ENCODE measurements around the gene CLCC1. TPM values are rescaled to one million over a fixed set of nuclear protein-coding genes. Genes with fewer than 3 reads are reported as not detected.
"Not testable (repeated sequence)": the region's sequence is repeated elsewhere in the genome, so short reads cannot be mapped to it uniquely, and the experiment has no call there.

Gene CLCC1
- total and polyA plus RNA-seq, 8 donors, result 35.4 to 59.2 (median 50.2) TPM

GRCh38 chr1:108933944-108934343 lies 29.3 kb downstream of the CLCC1 start:
- no peak overlapping the region for H3K4me3 ChIP-seq
- H3K27me3 ChIP-seq, result no peaks in the 10 kb centered on the region
- peaks cover 0 to 98% of the 10 kb centered on the region in 2 donors for H3K36me3 ChIP-seq
- intact Hi-C loops (cut with DNase I), result no loop called here
- ATAC-seq (no peak), DNase-seq (no peak)
- no peaks in the 10 kb centered on the region for H3K9me3 ChIP-seq
- no peak overlapping the region for H3K27ac ChIP-seq
- TF ChIP-seq, protein P1, sequence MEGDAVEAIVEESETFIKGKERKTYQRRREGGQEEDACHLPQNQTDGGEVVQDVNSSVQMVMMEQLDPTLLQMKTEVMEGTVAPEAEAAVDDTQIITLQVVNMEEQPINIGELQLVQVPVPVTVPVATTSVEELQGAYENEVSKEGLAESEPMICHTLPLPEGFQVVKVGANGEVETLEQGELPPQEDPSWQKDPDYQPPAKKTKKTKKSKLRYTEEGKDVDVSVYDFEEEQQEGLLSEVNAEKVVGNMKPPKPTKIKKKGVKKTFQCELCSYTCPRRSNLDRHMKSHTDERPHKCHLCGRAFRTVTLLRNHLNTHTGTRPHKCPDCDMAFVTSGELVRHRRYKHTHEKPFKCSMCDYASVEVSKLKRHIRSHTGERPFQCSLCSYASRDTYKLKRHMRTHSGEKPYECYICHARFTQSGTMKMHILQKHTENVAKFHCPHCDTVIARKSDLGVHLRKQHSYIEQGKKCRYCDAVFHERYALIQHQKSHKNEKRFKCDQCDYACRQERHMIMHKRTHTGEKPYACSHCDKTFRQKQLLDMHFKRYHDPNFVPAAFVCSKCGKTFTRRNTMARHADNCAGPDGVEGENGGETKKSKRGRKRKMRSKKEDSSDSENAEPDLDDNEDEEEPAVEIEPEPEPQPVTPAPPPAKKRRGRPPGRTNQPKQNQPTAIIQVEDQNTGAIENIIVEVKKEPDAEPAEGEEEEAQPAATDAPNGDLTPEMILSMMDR (IDR thresholded peaks at IDR 0.05), result no peak
- H3K4me1 ChIP-seq, result no peaks in the 10 kb centered on the region

- ATAC-seq; intact Hi-C loops (cut with DNase I): not testable (repeated sequence)
- H3K36me3 ChIP-seq, result peaks cover 0 to 100% of the 10 kb centered on the region in 2 donors
Measured at GRCh38 chr1:108927565-108927964, 35.7 kb downstream of the CLCC1 start.

GRCh38 chr1:108925920-108926319 lies 37.4 kb downstream of the CLCC1 start:
- H3K4me1 ChIP-seq, result no peaks in the 10 kb centered on the region
- ATAC-seq (no peak), DNase-seq (no peak)
- H3K27me3 ChIP-seq, result no peaks in the 10 kb centered on the region
- H3K27ac ChIP-seq, result no peak overlapping the region
- peaks cover 0 to 88% of the 10 kb centered on the region in 2 donors for H3K36me3 ChIP-seq
- H3K9me3 ChIP-seq, result no peaks in the 10 kb centered on the region
- H3K4me3 ChIP-seq, result no peak overlapping the region
- intact Hi-C loops (cut with DNase I), result no loop called here
- TF ChIP-seq, protein P1 (IDR thresholded peaks at IDR 0.05), result no peak

More at GRCh38 chr1:108927565-108927964, 35.7 kb downstream of the CLCC1 start:
- H3K27ac ChIP-seq, H3K27me3 ChIP-seq, H3K9me3 ChIP-seq, H3K4me1 ChIP-seq, H3K4me3 ChIP-seq, DNase-seq: not testable (repeated sequence)

GRCh38 chr1:108916788-108917187 lies 46.5 kb downstream of the CLCC1 start:
- Histone ChIP-seq H3K4me3 (no peak overlapping the region), H3K9me3 (no peaks in the 10 kb centered on the region), H3K27ac (no peak overlapping the region), H3K36me3 (peaks cover 0 to 7% of the 10 kb centered on the region in 2 donors), H3K27me3 (no peaks in the 10 kb centered on the region), H3K4me1 (no peaks in the 10 kb centered on the region)
- intact Hi-C loops (cut with DNase I), result no loop called here
- TF ChIP-seq, protein P1 (IDR thresholded peaks at IDR 0.05), result no peak
- DNase-seq, result no peak
- ATAC-seq, result no peak

Other genes starting within 250 kb of the CLCC1 start
- gene STXBP3, start 216.8 kb downstream of the CLCC1 start, total RNA-seq, result 10 to 100 TPM; 44.4 to 47.8 TPM
- gene STXBP3, start 216.8 kb downstream of the CLCC1 start, polyA plus RNA-seq (ENCODE audit: insufficient read length in 6 of 6), result 10 to 100 TPM; 48.3 to 60.2 (median 52.9) TPM
- not detected for gene AKNAD1, start 106.4 kb downstream of the CLCC1 start, total RNA-seq
- gene AKNAD1, start 106.4 kb downstream of the CLCC1 start, polyA plus RNA-seq (ENCODE audit: insufficient read length in 6 of 6), result under 1 TPM; 0.06 to 0.94 (median 0.49) TPM
- gene GPSM2, start 86.5 kb downstream of the CLCC1 start, total RNA-seq, result 10 to 100 TPM; 25.1 to 27.0 TPM
- 10 to 100 TPM; 24.9 to 39.3 (median 30.1) TPM for gene GPSM2, start 86.5 kb downstream of the CLCC1 start, polyA plus RNA-seq (ENCODE audit: insufficient read length in 6 of 6)
- 10 to 100 TPM; 15.2 to 18.5 TPM for gene WDR47, start 78.6 kb upstream of the CLCC1 start, total RNA-seq
- gene WDR47, start 78.6 kb upstream of the CLCC1 start, polyA plus RNA-seq (ENCODE audit: insufficient read length in 6 of 6), result 10 to 100 TPM; 14.1 to 17.5 (median 15.3) TPM
- 10 to 100 TPM; 46.9 to 66.7 TPM for gene TAF13, start 112.5 kb upstream of the CLCC1 start, total RNA-seq
- 10 to 100 TPM; 27.9 to 38.9 (median 33.3) TPM for gene TAF13, start 112.5 kb upstream of the CLCC1 start, polyA plus RNA-seq (ENCODE audit: insufficient read length in 6 of 6)
- gene TMEM167B, start 127.3 kb upstream of the CLCC1 start, total RNA-seq, result 10 to 100 TPM; 38.0 to 40.7 TPM
- gene TMEM167B, start 127.3 kb upstream of the CLCC1 start, polyA plus RNA-seq (ENCODE audit: insufficient read length in 6 of 6), result 10 to 100 TPM; 33.5 to 47.2 (median 43.2) TPM
- gene ELAPOR1, start 150.6 kb upstream of the CLCC1 start, total RNA-seq, result 1 to 10 TPM; 2.4 to 6.3 TPM
- gene ELAPOR1, start 150.6 kb upstream of the CLCC1 start, polyA plus RNA-seq (ENCODE audit: insufficient read length in 6 of 6), result 10 to 100 TPM in 4 of 6 donors, 1 to 10 TPM in 2; 7.3 to 14.2 (median 11.7) TPM

Measured in left lung (tissue), 10 donors.